OCI-LY1 (cell line): Measurements from ENCODE around the gene DOCK10.

ENCODE experiments used
- H2AFZ ChIP-seq: fragments of 200-600 bp; sonication (generic), shearing (Covaris generic); 2 replicates; pipeline ENCODE4 v1.6.0; 2014; ENCODE audit warnings: antibody characterized with exemption, mild to moderate bottlenecking, low read length
- H3F3A ChIP-seq: fragments of 200-600 bp; sonication (generic), shearing (Covaris generic); 2 replicates; pipeline ENCODE4 v1.6.0; 2014; ENCODE audit warnings: mild to moderate bottlenecking, antibody characterized with exemption, low read length, moderate library complexity; ENCODE audit not compliant: insufficient read depth
- H3K27ac ChIP-seq: fragments of 200-600 bp; sonication (generic); 2 replicates; pipeline ENCODE4 v1.5.1; 2014; ENCODE audit warnings: low read length, mixed run types, mild to moderate bottlenecking, low read depth; ENCODE audit not compliant: poor library complexity, severe bottlenecking
- H3K27me3 ChIP-seq: fragments of 200-600 bp; sonication (generic); 2 replicates; pipeline ENCODE4 v1.6.0; 2014; ENCODE audit warnings: antibody characterized with exemption, mild to moderate bottlenecking, low read length, moderate library complexity; ENCODE audit not compliant: insufficient read depth
- H3K36me3 ChIP-seq: fragments of 200-600 bp; sonication (generic); 2 replicates; pipeline ENCODE4 v1.6.1; 2014; ENCODE audit warnings: mild to moderate bottlenecking, antibody characterized with exemption, low read length, moderate library complexity, mixed read lengths; ENCODE audit not compliant: insufficient read depth
- H3K4me1 ChIP-seq: fragments of 200-600 bp; sonication (generic); 2 replicates; pipeline ENCODE4 v1.5.1; 2014; ENCODE audit warnings: mild to moderate bottlenecking, low read length, moderate library complexity; ENCODE audit not compliant: insufficient read depth, severe bottlenecking
- H3K4me2 ChIP-seq: fragments of 200-600 bp; sonication (generic), shearing (Covaris generic); 2 replicates; pipeline ENCODE4 v1.6.1; 2014; ENCODE audit warnings: low read length
- H3K4me3 ChIP-seq: fragments of 200-600 bp; sonication (generic); 2 replicates; pipeline ENCODE4 v1.5.1; 2014; ENCODE audit warnings: low read length, low read depth, mild to moderate bottlenecking, mixed read lengths; ENCODE audit not compliant: poor library complexity, severe bottlenecking
- H3K79me2 ChIP-seq: fragments of 200-600 bp; shearing (Covaris generic); 2 replicates; pipeline ENCODE4 v1.6.1; 2016; ENCODE audit warnings: mixed run types, low read length, mixed read lengths; ENCODE audit not compliant: insufficient read depth
- H3K9ac ChIP-seq: fragments of 200-600 bp; sonication (generic), shearing (Covaris generic); 2 replicates; pipeline ENCODE4 v1.6.1; 2014; ENCODE audit warnings: mild to moderate bottlenecking, low read length, mixed read lengths
- H3K9me2 ChIP-seq: fragments of 200-600 bp; sonication (generic), shearing (Covaris generic); 2 replicates; pipeline ENCODE4 v1.6.1; 2014; ENCODE audit warnings: low read depth, mild to moderate bottlenecking, low read length, mixed read lengths
- H3K9me3 ChIP-seq: fragments of 200-600 bp; shearing (Covaris generic); 2 replicates; pipeline ENCODE4 v1.6.1; 2014; ENCODE audit warnings: low read length, mixed read lengths
- H4K20me1 ChIP-seq: fragments of 200-600 bp; sonication (generic), shearing (Covaris generic); 2 replicates; pipeline ENCODE4 v1.6.0; 2016; ENCODE audit warnings: mild to moderate bottlenecking, low read length; ENCODE audit not compliant: insufficient read depth
- CTCF ChIP-seq: fragments of 200-600 bp; sonication (generic), shearing (Covaris generic); IDR thresholded peaks from 2 replicates; pipeline ENCODE4 v1.5.1; 2017; ENCODE audit warnings: mild to moderate bottlenecking, antibody characterized with exemption, low read length, moderate library complexity, mixed read lengths
- EZH2 ChIP-seq: fragments of 200-600 bp; sonication (generic), shearing (Covaris generic); IDR thresholded peaks from 2 replicates; pipeline ENCODE4 v1.8.0; 2017; ENCODE audit warnings: borderline replicate concordance, mixed run types, mild to moderate bottlenecking, antibody characterized with exemption, low read length, moderate library complexity, mixed read lengths

Gene DOCK10

GRCh38 chr2:225041851-225042799 lies at the start of gene DOCK10:
DOCK10 (minus strand) TSS chr2:225042468; CDS start chr2:225042374, 94 bp downstream.
- no peak within 1 kb of the TSS for H2AFZ ChIP-seq
- H3K4me2 ChIP-seq: peak within 1 kb of the TSS; percentile 39
- no peaks in the 10 kb centered on the region for H3K79me2 ChIP-seq
- no peak within 1 kb of the TSS for H3K27ac ChIP-seq
- H3K36me3 ChIP-seq: no peaks in the 10 kb centered on the region
- no peaks in the 10 kb centered on the region; the same call in 1 of the 2 replicates for H3K27me3 ChIP-seq
- no peaks in the 10 kb centered on the region for H3K4me1 ChIP-seq
- no peak for TF ChIP-seq EZH2
- TF ChIP-seq CTCF: no peak
- no peak within 1 kb of the TSS for H3K9ac ChIP-seq
- peak within 1 kb of the TSS; percentile 39 for H3K4me3 ChIP-seq
- no peaks in the 10 kb centered on the region for H4K20me1 ChIP-seq
- H3K9me2 ChIP-seq: no peaks in the 10 kb centered on the region
- H3K9me3 ChIP-seq: no peaks in the 10 kb centered on the region
- no peaks in the 10 kb centered on the region for H3F3A ChIP-seq

- H3K4me1 ChIP-seq: no peaks in the 10 kb centered on the region
- H3K27ac ChIP-seq: no peak overlapping the region
- H3K4me2 ChIP-seq: no peak overlapping the region
- no peaks in the 10 kb centered on the region for H3K9me3 ChIP-seq
- no peaks in the 10 kb centered on the region for H3K36me3 ChIP-seq
- no peaks in the 10 kb centered on the region for H3K9me2 ChIP-seq
- H3K27me3 ChIP-seq: no peaks in the 10 kb centered on the region
- H3K4me3 ChIP-seq: no peak overlapping the region
- H2AFZ ChIP-seq: no peak overlapping the region
- H4K20me1 ChIP-seq: no peaks in the 10 kb centered on the region
- H3F3A ChIP-seq: no peaks in the 10 kb centered on the region
- H3K9ac ChIP-seq: no peak overlapping the region
- H3K79me2 ChIP-seq: no peaks in the 10 kb centered on the region
- TF ChIP-seq EZH2: no peak
- TF ChIP-seq CTCF: no peak
Measured at GRCh38 chr2:225091336-225091735, 49.1 kb upstream of the DOCK10 start.

- Histone ChIP-seq H3K36me3 (no peaks in the 10 kb centered on the region), H3K79me2 (no peaks in the 10 kb centered on the region), H3K4me2 (no peak overlapping the region), H4K20me1 (no peaks in the 10 kb centered on the region), H2AFZ (no peak overlapping the region), H3K9me3 (no peaks in the 10 kb centered on the region), H3K4me1 (no peaks in the 10 kb centered on the region), H3K27me3 (no peaks in the 10 kb centered on the region), H3K9ac (no peak overlapping the region), H3K4me3 (no peak overlapping the region), H3K9me2 (no peaks in the 10 kb centered on the region), H3F3A (no peaks in the 10 kb centered on the region), H3K27ac (no peak overlapping the region)
- TF ChIP-seq EZH2 (no peak), CTCF (no peak)
Measured at GRCh38 chr2:225090746-225091145, 48.5 kb upstream of the DOCK10 start.
